ENCODE measurements around the gene KYNU.

GRCh38 chr2:142981756-142982155, 104.3 kb downstream of the KYNU start:
- TF ChIP-seq EZH2 (IDR thresholded peaks at IDR 0.05), result no peak
- no peak for TF ChIP-seq CTCF (IDR thresholded peaks at IDR 0.05)

Measured in neural progenitor cell (in vitro differentiated cells).